Stomach (tissue), 9 donors: ENCODE results near the gene BCAR3. TPM values are rescaled to one million over a fixed set of nuclear protein-coding genes. Genes with fewer than 3 reads are reported as not detected.

ENCODE experiments used
- DNase-seq, 2 donors: peaks; one replicate each; pipeline versions ENCODE4 v3.0.0 to v3.0.0-alpha.2; 2013 to 2019
- H3K27ac ChIP-seq, 5 donors: fragments of 200-600 bp in 4 of 5; sonication (generic) in 4 of 5; one replicate each; pipeline ENCODE4 v1.5.1; 2013 to 2019; ENCODE audit warnings: mild to moderate bottlenecking in 1 of 5, moderate library complexity in 1 of 5
- H3K27me3 ChIP-seq, 3 donors: fragments of 200-600 bp; sonication (generic); one replicate each; pipeline ENCODE4 v1.5.1; 2017 to 2019; ENCODE audit warnings: mixed run types in 1 of 3
- H3K36me3 ChIP-seq, 4 donors: fragments of 200-600 bp; sonication (generic); 1 replicate in 3 of 4; 2 replicates in 1 of 4; pipeline ENCODE4 v1.5.1; 2016 to 2019
- H3K4me1 ChIP-seq, 4 donors: fragments of 200-600 bp; sonication (generic); one replicate each; pipeline ENCODE4 v1.5.1; 2016 to 2019
- H3K4me3 ChIP-seq, 4 donors: fragments of 200-600 bp; sonication (generic) in 3 of 4; one replicate each; pipeline ENCODE4 v1.5.1; 2016 to 2019; ENCODE audit warnings: mild to moderate bottlenecking in 1 of 4
- H3K9me3 ChIP-seq, 4 donors: fragments of 200-600 bp; sonication (generic); one replicate each; pipeline ENCODE4 v1.5.1; 2016 to 2019
- EP300 ChIP-seq: sonication (generic); formaldehyde crosslinking; IDR thresholded peaks from one replicate; pipeline ENCODE4 v1.6.1; 2017; ENCODE audit warnings: antibody characterized with exemption
- POLR2A ChIP-seq, 4 donors: fragments of 450-650 bp; IDR thresholded peaks; one replicate each; pipeline ENCODE4 v1.6.1; 2016; ENCODE audit warnings: antibody characterized with exemption in 4 of 4, control low read depth in 2 of 4, mild to moderate bottlenecking in 1 of 4, moderate library complexity in 1 of 4
- POLR2AphosphoS5 ChIP-seq, 3 donors: sonication (generic); formaldehyde crosslinking; IDR thresholded peaks; one replicate each; pipeline ENCODE4 v1.6.1; 2016; ENCODE audit warnings: antibody characterized with exemption in 3 of 3
- WGBS, 5 donors: extraction: QIAGEN DNeasy Blood & Tissue Kit in 3 of 5; methylation state at CpG; one replicate each; pipeline versions ENCODE4 v1.1.5 to v1.1.7; 2013 to 2018; 5-methylcytosine and 5-hydroxymethylcytosine counted together
- intact Hi-C: fragments of 100-400 bp; cut with DNase I; formaldehyde crosslinking; loops from one replicate; pipeline ENCODE4 v1.15.1; 2023; ENCODE audit warnings: low total_unique reads
- polyA plus RNA-seq, 3 donors: library from polyadenylated mRNA; stranded (reverse); fragments of 200-250 nt; gene quantifications; one replicate each; pipeline ENCODE4 v1.2.3, GENCODE V29; 2013
- total RNA-seq, 5 donors: library from RNA; depleted of rRNA; stranded (reverse); fragments of >200 nt; gene quantifications; one replicate each; pipeline versions ENCODE4 v1.1.0 to v1.2.3, GENCODE V29; 2014 to 2016
- TF ChIP-seq, protein P1 (sequence below), 7 experiments: fragments of 450-650 bp in 4 of 7; fragments of 200-600 bp in 3 of 7; sonication (generic) in 3 of 7; IDR thresholded peaks; one replicate each; pipeline ENCODE4 v1.5.1; 2016 to 2019; ENCODE audit warnings: antibody characterized with exemption in 7 of 7, control low read depth in 2 of 7, mild to moderate bottlenecking in 1 of 7
- donor health status: healthy with polysubstance abuse.
- donor health status: Bipolar disorder and iron deficiency.
- donor health status: healthy.

The BCAR3 gene
- total and polyA plus RNA-seq, 8 donors = 5.6 to 28.0 (median 19.3) TPM

DNA sequence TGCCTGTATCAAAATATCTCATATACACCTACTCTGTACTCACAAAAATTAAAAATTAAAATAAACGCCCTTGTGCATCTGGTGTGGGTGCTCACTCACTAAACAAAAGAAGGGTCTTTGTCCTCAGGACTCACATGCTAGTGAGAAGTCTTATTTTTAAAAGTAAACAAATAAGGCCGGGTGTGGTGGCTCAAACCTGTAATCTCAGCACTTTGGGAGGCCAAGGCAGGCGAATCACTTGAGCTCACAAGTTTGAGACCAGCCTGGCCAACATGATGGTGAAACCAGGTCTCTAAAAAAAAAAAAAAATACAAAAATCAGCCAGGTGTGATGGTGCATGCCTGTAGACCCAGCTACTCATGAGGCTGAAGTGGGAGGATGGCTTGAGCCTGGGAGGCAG, 51.5 kb downstream of the BCAR3 start:
- WGBS, 5 donors = 73 to 83% (median 76%) methylated on average over 3 of the region's 3 CpGs
- Histone ChIP-seq H3K27ac (no peak overlapping the region), H3K4me3 (no peak overlapping the region), H3K36me3 (no peaks in the 10 kb centered on the region), H3K4me1 (peaks cover 0 to 25% (median 12%) of the 10 kb centered on the region in 4 donors), H3K27me3 (no peaks in the 10 kb centered on the region), H3K9me3 (no peaks in the 10 kb centered on the region)
- TF ChIP-seq POLR2AphosphoS5 (IDR thresholded peaks at IDR 0.05) (no peak), EP300 (no peak), POLR2A (IDR thresholded peaks at IDR 0.05) (no peak)
- TF ChIP-seq, protein P1, sequence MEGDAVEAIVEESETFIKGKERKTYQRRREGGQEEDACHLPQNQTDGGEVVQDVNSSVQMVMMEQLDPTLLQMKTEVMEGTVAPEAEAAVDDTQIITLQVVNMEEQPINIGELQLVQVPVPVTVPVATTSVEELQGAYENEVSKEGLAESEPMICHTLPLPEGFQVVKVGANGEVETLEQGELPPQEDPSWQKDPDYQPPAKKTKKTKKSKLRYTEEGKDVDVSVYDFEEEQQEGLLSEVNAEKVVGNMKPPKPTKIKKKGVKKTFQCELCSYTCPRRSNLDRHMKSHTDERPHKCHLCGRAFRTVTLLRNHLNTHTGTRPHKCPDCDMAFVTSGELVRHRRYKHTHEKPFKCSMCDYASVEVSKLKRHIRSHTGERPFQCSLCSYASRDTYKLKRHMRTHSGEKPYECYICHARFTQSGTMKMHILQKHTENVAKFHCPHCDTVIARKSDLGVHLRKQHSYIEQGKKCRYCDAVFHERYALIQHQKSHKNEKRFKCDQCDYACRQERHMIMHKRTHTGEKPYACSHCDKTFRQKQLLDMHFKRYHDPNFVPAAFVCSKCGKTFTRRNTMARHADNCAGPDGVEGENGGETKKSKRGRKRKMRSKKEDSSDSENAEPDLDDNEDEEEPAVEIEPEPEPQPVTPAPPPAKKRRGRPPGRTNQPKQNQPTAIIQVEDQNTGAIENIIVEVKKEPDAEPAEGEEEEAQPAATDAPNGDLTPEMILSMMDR (IDR thresholded peaks at IDR 0.05) = no peak
- DNase-seq = no peak
- intact Hi-C loops = loop anchor here (5.0 to 10.0 kb wide), 3 partner anchors 182 to 215 kb away; no protein-coding TSS in a partner anchor

DNA sequence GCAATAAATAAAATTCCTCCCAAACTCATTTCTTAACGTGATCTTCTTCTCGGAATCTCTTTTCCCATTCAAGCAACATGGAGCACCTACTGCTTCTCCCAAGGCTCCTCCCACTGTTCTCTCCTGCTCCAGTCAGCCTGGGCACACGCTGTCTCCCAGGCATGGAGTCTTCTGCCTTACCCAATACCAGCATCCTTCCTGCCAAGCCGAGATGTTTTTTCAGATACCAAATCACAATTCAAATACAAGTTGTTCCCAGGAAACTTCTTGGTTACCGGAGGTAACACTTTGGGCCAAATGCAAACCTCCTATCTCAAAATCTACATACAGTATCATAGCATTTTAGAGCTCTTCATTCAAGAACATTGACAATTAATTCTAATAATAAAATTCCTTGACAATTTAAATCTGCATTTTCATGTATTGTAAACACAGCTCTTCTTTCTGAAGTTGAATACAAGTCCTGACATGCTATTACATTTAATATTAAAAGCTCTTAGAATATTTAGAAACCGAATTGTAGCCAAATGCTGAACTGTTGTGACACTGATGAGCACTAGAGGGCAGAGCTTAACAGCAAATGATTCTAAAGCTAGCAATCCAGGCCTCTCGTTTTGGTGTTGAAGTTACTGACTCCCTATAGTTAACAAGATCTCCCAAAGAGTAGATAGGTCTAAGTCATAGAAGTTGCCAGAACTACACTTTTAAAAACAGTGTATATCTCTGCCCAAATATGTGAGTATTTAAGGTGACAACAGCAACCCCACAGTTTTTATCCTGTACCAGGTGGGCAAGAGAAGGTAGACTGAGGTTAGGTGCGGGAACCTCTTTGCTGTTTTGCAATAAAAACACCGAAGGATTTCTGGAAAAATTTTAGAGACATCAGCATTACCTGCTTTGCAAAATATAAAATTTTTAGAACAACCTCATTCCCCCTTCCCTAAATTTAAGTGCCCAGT, 52.3 kb downstream of the BCAR3 start:
- Histone ChIP-seq H3K27ac (peak overlapping the region in 1 of 5 donors; percentile 19), H3K4me3 (no peak overlapping the region), H3K36me3 (no peaks in the 10 kb centered on the region), H3K4me1 (peaks cover 0 to 26% (median 15%) of the 10 kb centered on the region in 4 donors), H3K9me3 (no peaks in the 10 kb centered on the region), H3K27me3 (no peaks in the 10 kb centered on the region)
- peak in 1 of 2 donors; percentile 88 for DNase-seq
- WGBS, 5 donors = 39 to 53% (median 51%) methylated on average over 9 of the region's 9 CpGs
- TF ChIP-seq POLR2AphosphoS5 (IDR thresholded peaks at IDR 0.05) (peak in 1 of 3 donors; percentile 51), POLR2A (IDR thresholded peaks at IDR 0.05) (no peak), EP300 (no peak)
- TF ChIP-seq, protein P1 (IDR thresholded peaks at IDR 0.05) = peak in 5 of 7 experiments; percentile 59 to 84 (median 81)
- intact Hi-C loops = loop anchor here (5.0 to 10.0 kb wide), 3 partner anchors 183 to 215 kb away; no protein-coding TSS in a partner anchor

DNA sequence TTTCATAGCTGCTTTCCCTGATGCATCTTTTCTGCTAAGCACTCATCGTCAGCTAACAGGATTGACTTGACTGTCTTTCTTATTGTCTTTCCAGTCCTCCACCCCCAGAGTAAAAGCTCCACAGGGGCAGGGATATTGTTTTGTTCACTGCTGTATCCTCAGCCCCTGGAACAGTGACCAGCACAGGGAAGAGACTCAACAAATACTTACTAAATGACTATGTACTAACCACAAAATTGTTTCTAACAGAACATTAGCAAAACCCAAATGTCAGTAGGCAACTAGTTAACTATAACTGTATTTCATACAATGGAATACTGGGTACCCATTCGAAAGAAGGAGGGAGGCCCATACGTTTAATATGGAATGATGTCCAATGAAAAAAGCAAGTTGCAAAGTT, 53.0 kb downstream of the BCAR3 start:
- DNase-seq = no peak
- no peak overlapping the region for H3K27ac ChIP-seq
- H3K27me3 ChIP-seq = no peaks in the 10 kb centered on the region
- H3K4me1 ChIP-seq = peaks cover 0 to 31% (median 15%) of the 10 kb centered on the region in 4 donors
- no peaks in the 10 kb centered on the region for H3K36me3 ChIP-seq
- TF ChIP-seq EP300 (no peak), POLR2AphosphoS5 (IDR thresholded peaks at IDR 0.05) (no peak), POLR2A (IDR thresholded peaks at IDR 0.05) (no peak)
- TF ChIP-seq, protein P1 (IDR thresholded peaks at IDR 0.05) = no peak
- intact Hi-C loops = no loop called here
- no peak overlapping the region for H3K4me3 ChIP-seq
- 85 to 92% (median 91%) methylated on average over 3 of the region's 3 CpGs for WGBS, 5 donors
- no peaks in the 10 kb centered on the region for H3K9me3 ChIP-seq

DNA sequence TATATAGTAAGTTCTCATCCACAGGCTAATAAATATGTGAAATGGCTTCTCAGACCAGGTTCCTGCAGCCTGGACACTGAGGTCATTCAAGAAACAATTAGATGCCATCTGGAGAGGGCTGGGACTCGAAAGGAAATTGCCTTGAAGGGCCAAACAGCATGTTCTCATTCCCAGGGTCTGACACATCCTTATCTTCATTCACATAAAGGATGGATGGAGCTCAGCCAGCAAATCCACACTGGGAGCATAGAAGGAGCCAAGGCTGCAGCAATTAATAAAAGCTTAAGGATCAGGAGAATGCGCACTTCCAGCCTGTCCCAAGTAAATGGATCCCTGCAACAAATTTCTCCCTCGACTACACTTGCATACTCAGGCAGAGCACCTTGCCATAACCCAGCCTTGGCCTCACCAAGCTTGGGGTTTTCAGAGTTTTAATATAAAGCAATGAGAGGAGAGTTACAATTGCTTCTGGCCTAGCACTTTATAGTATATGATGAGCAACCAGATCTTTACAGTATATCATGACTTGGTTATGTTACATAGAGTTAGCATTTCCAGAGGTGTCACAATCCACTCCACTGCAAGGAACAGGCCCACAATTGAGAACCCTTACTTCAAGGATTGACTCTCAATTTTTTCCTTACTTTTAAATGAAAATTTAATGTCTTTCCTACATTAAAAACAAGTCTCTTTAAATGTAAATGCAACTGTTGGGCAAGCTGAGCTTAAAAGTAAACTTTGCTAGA, 55.9 kb downstream of the BCAR3 start:
- peak in 1 of 2 donors; percentile 72 for DNase-seq
- no peaks in the 10 kb centered on the region for H3K9me3 ChIP-seq
- intact Hi-C loops = no loop called here
- no peak overlapping the region for H3K4me3 ChIP-seq
- H3K27ac ChIP-seq = no peak overlapping the region
- H3K36me3 ChIP-seq = no peaks in the 10 kb centered on the region
- peak in 1 of 3 donors; percentile 3 for TF ChIP-seq POLR2AphosphoS5 (IDR thresholded peaks at IDR 0.05)
- TF ChIP-seq POLR2A (IDR thresholded peaks at IDR 0.05) = no peak
- WGBS, 5 donors = 48 to 76% (median 65%) methylated on average over 3 of the region's 3 CpGs
- H3K4me1 ChIP-seq = peaks cover 5 to 58% (median 25%) of the 10 kb centered on the region in 4 donors
- H3K27me3 ChIP-seq = no peaks in the 10 kb centered on the region
